Neural progenitor cell (in vitro differentiated cells): Measurements from ENCODE around the gene NOSTRIN. TPM values are rescaled to one million over a fixed set of nuclear protein-coding genes. Genes with fewer than 3 reads are reported as not detected.

ENCODE experiments used
- DNase-seq: peaks from one replicate; pipeline ENCODE4 v3.0.0-alpha.2; 2016; ENCODE audit warnings: low spot score
- H2AFZ ChIP-seq: fragments of 200-600 bp; sonication (generic); replicated peaks from 2 replicates; pipeline ENCODE4 v1.6.1; 2016; ENCODE audit warnings: antibody characterized with exemption
- H3F3A ChIP-seq: fragments of 200-600 bp; sonication (generic); 2 replicates; pipeline ENCODE4 v1.6.1; 2016; ENCODE audit warnings: antibody characterized with exemption, low read depth
- H3K27ac ChIP-seq: fragments of 200-600 bp; sonication (generic); 2 replicates; pipeline ENCODE4 v1.5.1; 2016; ENCODE audit warnings: mild to moderate bottlenecking
- H3K27me3 ChIP-seq: fragments of 200-600 bp; sonication (generic); 2 replicates; pipeline ENCODE4 v1.6.1; 2016; ENCODE audit warnings: mild to moderate bottlenecking, moderate library complexity
- H3K36me3 ChIP-seq: fragments of 200-600 bp; sonication (generic); 2 replicates; pipeline ENCODE4 v1.5.1; 2016
- H3K4me1 ChIP-seq: fragments of 200-600 bp; sonication (generic); 2 replicates; pipeline ENCODE4 v1.6.1; 2016; ENCODE audit warnings: mixed run types
- H3K4me2 ChIP-seq: fragments of 200-600 bp; sonication (generic); 2 replicates; pipeline ENCODE4 v1.6.1; 2016
- H3K4me3 ChIP-seq: fragments of 200-600 bp; sonication (generic); 2 replicates; pipeline ENCODE4 v1.5.1; 2016
- H3K79me2 ChIP-seq: fragments of 200-600 bp; sonication (generic); 2 replicates; pipeline ENCODE4 v1.6.1; 2016; ENCODE audit warnings: low read depth
- H3K9ac ChIP-seq: fragments of 200-600 bp; sonication (generic); 2 replicates; pipeline ENCODE4 v1.6.1; 2016
- H3K9me3 ChIP-seq: fragments of 200-600 bp; sonication (generic); 2 replicates; pipeline ENCODE4 v1.5.1; 2016; ENCODE audit warnings: low read depth
- H4K20me1 ChIP-seq: fragments of 200-600 bp; sonication (generic); 2 replicates; pipeline ENCODE4 v1.6.1; 2016; ENCODE audit warnings: low read depth
- H3K27ac Mint-ChIP-seq: 3 replicates; pipeline ENCODE4 v1.8.0; 2021; ENCODE audit warnings: mixed read lengths
- H3K27me3 Mint-ChIP-seq: 2 replicates; pipeline ENCODE4 v1.8.0; 2022; ENCODE audit warnings: low read depth, mild to moderate bottlenecking, inconsistent platforms, moderate library complexity, mixed read lengths; ENCODE audit not compliant: insufficient read depth
- H3K36me3 Mint-ChIP-seq: 3 replicates; pipeline ENCODE4 v1.8.0; 2021; ENCODE audit warnings: mixed read lengths
- H3K4me1 Mint-ChIP-seq: 3 replicates; pipeline ENCODE4 v1.8.0; 2021; ENCODE audit warnings: mixed read lengths
- H3K4me3 Mint-ChIP-seq: 3 replicates; pipeline ENCODE4 v1.8.0; 2021; ENCODE audit warnings: mild to moderate bottlenecking, moderate library complexity, mixed read lengths
- H3K9me3 Mint-ChIP-seq: 3 replicates; pipeline ENCODE4 v1.8.0; 2020; ENCODE audit warnings: mixed read lengths
- CTCF ChIP-seq: fragments of 200-600 bp; sonication (generic); IDR thresholded peaks from 2 replicates; pipeline ENCODE4 v1.5.1; 2017; ENCODE audit warnings: antibody characterized with exemption, mild to moderate bottlenecking
- EZH2 ChIP-seq: fragments of 200-600 bp; sonication (generic); IDR thresholded peaks from 2 replicates; pipeline ENCODE4 v1.6.1; 2017; ENCODE audit warnings: antibody characterized with exemption, mild to moderate bottlenecking, moderate library complexity
- EZH2phosphoT487 ChIP-seq: fragments of 200-600 bp; sonication (generic); IDR thresholded peaks from 2 replicates; pipeline ENCODE4 v1.6.1; 2017; ENCODE audit warnings: antibody characterized with exemption
- total RNA-seq: library from RNA; depleted of rRNA; stranded (reverse); fragments of >200 nt; gene quantifications from 2 replicates; pipeline ENCODE4 v1.2.3, GENCODE V29; 2015; ENCODE audit warnings: low replicate concordance

The NOSTRIN gene
- total RNA-seq, 1 donor from 2014 or later, result not detected

DNA sequence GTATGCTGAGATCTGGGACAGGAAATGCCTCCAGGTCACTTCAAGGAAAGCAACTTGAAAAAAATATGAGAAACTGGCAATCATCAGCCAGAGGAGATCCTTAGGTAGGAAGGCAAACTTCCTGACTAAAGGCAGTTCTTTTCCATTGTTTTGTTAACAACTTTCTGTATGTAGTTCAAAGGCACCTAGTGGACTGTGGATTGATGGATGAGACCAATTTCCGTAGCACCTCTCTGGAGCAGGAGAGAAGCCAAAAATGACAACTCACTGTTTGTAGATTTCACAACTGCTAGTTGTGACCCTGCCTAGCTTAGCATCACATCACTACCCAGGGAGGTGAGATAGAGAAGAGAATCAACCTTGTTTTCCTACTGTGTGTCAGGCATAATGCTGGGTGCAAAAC, 21.8 kb upstream of the NOSTRIN start:
- H3K9ac ChIP-seq, result no peak overlapping the region
- H4K20me1 ChIP-seq, result no peaks in the 10 kb centered on the region
- Mint-ChIP-seq H3K27me3 (peaks cover 3% of the 10 kb centered on the region), H3K36me3 (peaks cover 3% of the 10 kb centered on the region), H3K4me1 (peaks cover 9% of the 10 kb centered on the region), H3K4me3 (no peak overlapping the region), H3K27ac (no peak overlapping the region), H3K9me3 (peaks cover 5% of the 10 kb centered on the region)
- H3K36me3 ChIP-seq, result no peaks in the 10 kb centered on the region
- no peak overlapping the region for H3K4me2 ChIP-seq
- no peak for DNase-seq
- H2AFZ ChIP-seq, result no peak overlapping the region
- H3K4me3 ChIP-seq, result no peak overlapping the region
- H3K4me1 ChIP-seq, result peaks cover 6% of the 10 kb centered on the region
- no peaks in the 10 kb centered on the region for H3K9me3 ChIP-seq
- no peak overlapping the region for H3K27ac ChIP-seq
- H3F3A ChIP-seq, result peaks cover 6% of the 10 kb centered on the region
- no peaks in the 10 kb centered on the region for H3K27me3 ChIP-seq
- H3K79me2 ChIP-seq, result no peaks in the 10 kb centered on the region
- TF ChIP-seq EZH2 (no peak), EZH2phosphoT487 (no peak), CTCF (no peak)

DNA sequence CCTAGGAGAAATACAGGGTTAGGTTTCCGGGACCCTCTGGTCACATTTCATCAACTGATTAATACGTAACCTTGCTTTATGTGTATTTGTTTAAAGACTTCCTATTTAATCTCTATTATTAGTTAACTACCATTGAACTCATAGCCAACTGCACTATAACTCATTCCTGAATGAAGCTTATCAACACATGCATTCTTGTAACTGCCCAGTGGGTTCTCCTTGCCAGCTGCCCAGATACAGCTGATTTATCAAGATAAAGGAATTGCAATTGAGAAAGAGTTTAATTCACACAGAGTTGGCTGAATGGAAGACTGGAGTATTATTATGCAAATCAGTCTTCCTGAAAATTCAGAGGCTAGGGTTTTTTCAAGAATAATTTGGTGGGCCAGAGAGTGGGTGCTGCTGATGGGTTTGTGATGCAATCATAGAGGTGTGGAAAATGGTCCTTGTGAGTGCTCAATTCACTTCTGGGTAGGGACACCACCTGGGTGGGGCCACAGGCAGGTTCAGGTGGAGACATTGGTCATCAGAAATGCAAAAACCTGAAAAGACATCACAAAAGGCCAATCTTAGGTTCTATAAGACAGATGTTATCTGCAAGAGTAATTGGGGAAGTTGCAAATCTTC, 21.1 kb upstream of the NOSTRIN start:
- Histone ChIP-seq H3K27ac (no peak overlapping the region), H4K20me1 (no peaks in the 10 kb centered on the region), H3K36me3 (no peaks in the 10 kb centered on the region), H3K9me3 (no peaks in the 10 kb centered on the region), H3F3A (peaks cover 6% of the 10 kb centered on the region), H3K79me2 (no peaks in the 10 kb centered on the region), H2AFZ (no peak overlapping the region), H3K9ac (no peak overlapping the region), H3K4me2 (no peak overlapping the region), H3K27me3 (no peaks in the 10 kb centered on the region), H3K4me3 (no peak overlapping the region), H3K4me1 (peaks cover 6% of the 10 kb centered on the region)
- H3K27ac Mint-ChIP-seq, result no peak overlapping the region
- peaks cover 3% of the 10 kb centered on the region for H3K36me3 Mint-ChIP-seq
- no peak for DNase-seq
- H3K4me1 Mint-ChIP-seq, result peaks cover 9% of the 10 kb centered on the region
- TF ChIP-seq EZH2phosphoT487 (no peak), EZH2 (no peak), CTCF (no peak)
- no peak overlapping the region for H3K4me3 Mint-ChIP-seq
- H3K9me3 Mint-ChIP-seq, result no peaks in the 10 kb centered on the region
- peaks cover 3% of the 10 kb centered on the region for H3K27me3 Mint-ChIP-seq

DNA sequence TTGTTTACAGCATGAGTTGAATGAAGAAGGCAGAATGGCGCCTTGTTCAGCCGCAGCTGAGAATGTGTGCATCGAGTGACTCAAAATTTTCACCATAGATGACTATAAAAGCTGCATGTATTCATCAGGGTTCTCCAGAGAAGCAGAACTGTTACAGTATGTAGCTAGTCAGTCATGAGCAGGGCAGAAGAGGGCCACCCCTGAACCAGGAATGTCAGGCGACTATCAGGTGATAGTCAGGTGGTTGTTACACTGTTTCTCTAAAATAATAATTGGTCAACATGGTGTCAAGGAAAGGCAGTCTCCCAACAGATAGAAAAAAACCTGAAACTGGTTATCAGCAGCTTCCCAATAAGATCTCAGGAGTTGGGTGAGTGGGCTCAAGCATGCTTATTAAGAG, 20.2 kb upstream of the NOSTRIN start:
- no peaks in the 10 kb centered on the region for H4K20me1 ChIP-seq
- H3K27ac ChIP-seq, result no peak overlapping the region
- no peak overlapping the region for H2AFZ ChIP-seq
- no peaks in the 10 kb centered on the region for H3K79me2 ChIP-seq
- no peak overlapping the region for H3K4me2 ChIP-seq
- H3K4me3 ChIP-seq, result no peak overlapping the region
- no peak overlapping the region for H3K9ac ChIP-seq
- H3K36me3 Mint-ChIP-seq, result peaks cover 3% of the 10 kb centered on the region
- no peak overlapping the region for H3K27ac Mint-ChIP-seq
- TF ChIP-seq EZH2 (no peak), CTCF (no peak), EZH2phosphoT487 (no peak)
- H3K4me3 Mint-ChIP-seq, result no peak overlapping the region
- H3K27me3 Mint-ChIP-seq, result peaks cover 3% of the 10 kb centered on the region
- peaks cover 3% of the 10 kb centered on the region for H3F3A ChIP-seq
- H3K9me3 ChIP-seq, result no peaks in the 10 kb centered on the region
- no peaks in the 10 kb centered on the region for H3K9me3 Mint-ChIP-seq
- H3K27me3 ChIP-seq, result no peaks in the 10 kb centered on the region
- no peaks in the 10 kb centered on the region for H3K36me3 ChIP-seq
- DNase-seq, result no peak
- H3K4me1 ChIP-seq, result peaks cover 6% of the 10 kb centered on the region
- H3K4me1 Mint-ChIP-seq, result peaks cover 9% of the 10 kb centered on the region
